GM19351 (cell line): ENCODE results near the gene HYAL3.
"Not testable (repeated sequence)": the region's sequence is repeated elsewhere in the genome, so short reads cannot be mapped to it uniquely, and the experiment has no call there.

Source experiments
- ATAC-seq: cut with Tn5 transposase; IDR thresholded peaks from one replicate; pipeline ENCODE4 v1.9.1; 2021; ENCODE audit warnings: mild to moderate bottlenecking, moderate library complexity; ENCODE audit not compliant: unreplicated experiment

HYAL3 gene

DNA sequence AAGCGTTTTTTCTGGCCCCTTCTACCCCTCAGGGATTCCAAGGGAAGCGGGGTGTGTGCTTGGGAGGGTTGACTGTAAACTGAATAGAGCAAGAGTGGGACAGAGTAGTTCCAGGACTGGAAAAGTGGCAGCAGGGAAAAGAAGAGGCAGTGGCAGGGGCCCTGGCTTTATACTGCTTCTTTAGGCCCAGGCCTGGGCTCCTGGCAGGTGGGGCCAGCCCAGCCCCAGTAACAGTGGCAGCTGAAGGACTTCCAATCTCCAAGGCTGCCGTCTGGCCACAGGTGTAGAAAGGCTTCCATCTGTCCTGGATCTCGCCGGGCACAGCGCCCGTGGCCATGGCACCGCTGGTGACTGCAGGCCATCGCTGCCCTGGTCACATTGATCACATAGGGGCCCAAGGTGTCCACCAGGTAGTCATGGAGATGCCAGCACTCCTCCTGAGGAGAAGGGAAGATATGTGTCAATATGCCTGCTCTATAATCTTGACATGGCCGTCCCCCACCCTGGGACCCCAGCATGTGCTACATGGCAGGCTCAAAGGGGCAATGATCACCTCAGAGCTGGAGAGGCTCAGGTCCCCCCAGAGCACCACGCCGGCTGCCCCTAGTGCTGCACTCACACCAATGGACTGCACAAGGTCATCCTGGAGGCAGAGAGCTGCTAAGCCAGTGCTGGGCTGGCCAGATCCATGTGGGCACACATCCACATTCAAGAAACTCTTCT, 6.0 kb downstream of the HYAL3 start:
- no peak for ATAC-seq

DNA sequence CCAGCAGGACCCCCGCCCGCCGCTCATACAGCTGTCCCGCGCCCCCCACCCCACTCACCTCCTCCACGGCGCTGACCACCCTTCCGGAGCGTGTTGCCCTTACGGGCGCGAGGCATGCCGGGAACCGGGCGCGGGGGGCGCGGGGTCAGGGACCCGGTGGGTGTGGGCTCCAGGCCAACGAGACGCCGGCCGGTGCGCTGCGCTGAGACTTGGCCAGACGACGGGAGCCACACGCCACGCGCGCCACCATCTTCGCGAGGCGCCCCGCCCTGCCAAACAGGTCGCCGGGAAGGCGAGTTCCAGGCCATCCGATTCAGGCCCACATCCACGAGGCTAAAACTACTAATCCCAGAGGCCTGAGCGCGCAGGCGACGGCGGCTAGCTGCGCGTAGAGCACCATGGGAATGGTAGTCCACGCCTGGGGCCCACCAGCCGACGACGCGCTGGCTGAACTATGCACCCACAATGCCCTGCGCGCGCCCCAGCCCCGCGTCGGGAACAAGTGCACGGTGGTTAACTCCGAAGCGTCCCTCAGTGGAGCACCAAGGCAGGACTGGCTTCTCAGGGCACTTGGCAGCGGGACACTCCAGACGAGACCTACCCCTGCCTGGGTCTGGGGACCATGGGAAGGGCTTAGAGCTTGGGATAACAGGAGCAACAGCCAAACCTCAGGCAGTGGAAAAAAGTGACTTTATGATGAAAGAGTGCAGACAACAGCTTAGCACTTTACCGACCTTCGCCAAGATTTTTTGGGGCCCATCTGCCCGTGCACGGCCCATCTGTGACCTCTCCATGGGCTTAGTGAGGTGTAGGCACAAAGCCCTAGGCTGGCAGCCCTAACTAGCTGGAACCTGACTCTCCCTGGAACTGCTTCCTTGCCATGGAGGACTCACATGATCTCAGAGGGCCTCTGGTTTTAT, 6.8 kb downstream of the HYAL3 start, which contains the start of gene IFRD2:
Gene IFRD2, minus strand, starts transcription at position 271 of the 920 bp plus-strand sequence. Its CDS starts 155 bp downstream, at position 116.
- ATAC-seq, result peak; percentile 96

DNA sequence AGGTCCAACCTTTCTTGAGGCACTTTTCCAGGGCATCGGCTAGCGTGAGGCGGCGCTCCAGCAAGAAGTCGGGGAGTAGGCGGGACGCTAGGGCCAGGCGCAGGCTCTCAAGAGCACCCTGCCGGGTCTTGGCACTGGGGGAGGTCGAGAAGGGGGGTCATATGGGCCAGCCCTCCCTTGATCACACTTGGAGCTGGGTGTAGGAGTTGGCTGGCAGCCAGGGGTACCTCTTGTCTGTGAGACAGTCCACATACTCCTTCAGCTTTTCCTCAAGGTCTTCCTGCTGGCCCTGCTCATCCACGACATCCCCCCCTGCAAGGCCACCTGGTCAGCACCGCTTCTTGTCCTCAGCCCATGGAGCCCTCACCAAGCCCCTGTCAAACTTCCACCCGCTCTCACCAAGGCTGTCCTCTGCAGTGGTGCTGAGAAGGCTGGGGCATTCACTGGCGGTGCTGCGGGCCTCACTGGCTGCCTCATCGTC, 9.0 kb downstream of the HYAL3 start:
- no peak for ATAC-seq

DNA sequence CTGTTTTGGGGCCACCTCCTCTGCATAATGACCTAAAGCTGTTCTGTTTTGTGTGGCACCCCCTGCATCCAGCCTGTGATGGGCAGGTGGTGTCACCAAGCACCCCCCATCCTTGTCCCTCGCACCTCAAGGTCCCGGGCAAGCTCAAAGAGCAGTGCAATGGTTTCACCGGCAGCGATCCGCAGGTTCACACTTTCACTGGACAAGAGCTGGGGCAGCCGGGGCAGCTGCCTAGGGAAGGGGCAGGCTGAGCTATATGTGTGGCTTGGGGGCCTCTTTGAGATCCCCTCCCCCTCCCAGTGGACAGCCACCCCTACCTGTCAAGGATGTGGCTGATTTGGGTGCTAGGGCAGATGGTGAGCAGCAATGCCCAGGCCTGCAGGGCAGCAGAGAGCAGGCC, 10.1 kb downstream of the HYAL3 start:
- ATAC-seq, result no peak

DNA sequence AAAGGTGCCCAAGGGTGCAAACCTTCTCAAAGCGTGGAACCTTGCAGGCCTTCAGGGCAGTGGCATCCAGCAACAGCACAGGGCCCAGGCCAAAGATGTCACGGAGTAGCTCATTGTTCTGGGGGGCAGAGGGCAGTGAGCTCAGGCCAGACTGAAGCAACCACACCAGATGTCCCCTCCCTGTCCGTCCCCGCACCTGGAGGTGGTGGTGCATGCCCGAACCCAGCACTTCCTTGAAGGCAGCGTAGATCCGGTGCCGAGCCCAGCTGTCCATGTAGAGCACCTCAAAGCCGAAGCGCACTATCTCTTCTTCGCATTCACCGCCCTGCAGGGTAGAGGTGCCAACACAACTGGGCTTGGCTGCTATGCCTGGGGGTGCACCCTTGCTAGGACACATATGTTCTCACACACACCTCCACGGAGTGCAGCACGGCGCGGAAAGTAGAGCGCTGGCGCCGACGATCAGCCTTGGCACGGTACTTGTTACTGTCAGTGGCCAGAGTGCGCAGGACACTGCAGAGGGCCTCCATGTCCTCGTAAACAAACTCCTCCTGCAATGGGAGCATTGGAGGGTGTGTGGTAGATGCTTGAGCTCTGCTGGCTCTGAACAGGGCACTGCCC, 10.7 kb downstream of the HYAL3 start:
- ATAC-seq, result no peak

DNA sequence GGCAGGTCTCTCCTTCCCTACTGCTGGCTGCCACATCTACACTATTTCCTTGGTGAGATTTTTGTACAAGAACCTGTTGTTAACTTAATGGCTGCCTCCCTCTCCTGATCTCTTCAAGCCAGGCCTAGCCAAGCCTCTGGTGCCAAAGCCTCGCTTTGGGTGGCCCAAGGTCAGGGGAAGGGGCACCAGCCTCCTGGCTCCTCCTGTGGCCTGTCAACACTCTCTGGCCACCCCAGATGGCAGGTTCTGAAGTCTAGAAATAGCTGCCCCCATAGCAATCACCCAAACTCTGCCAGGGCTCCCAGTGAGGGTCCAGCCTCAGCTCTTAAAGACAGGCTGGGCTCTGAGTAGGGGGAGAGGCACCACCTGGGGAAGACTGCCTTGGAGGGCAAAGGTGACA, 11.9 kb downstream of the HYAL3 start:
- ATAC-seq, result no peak

DNA sequence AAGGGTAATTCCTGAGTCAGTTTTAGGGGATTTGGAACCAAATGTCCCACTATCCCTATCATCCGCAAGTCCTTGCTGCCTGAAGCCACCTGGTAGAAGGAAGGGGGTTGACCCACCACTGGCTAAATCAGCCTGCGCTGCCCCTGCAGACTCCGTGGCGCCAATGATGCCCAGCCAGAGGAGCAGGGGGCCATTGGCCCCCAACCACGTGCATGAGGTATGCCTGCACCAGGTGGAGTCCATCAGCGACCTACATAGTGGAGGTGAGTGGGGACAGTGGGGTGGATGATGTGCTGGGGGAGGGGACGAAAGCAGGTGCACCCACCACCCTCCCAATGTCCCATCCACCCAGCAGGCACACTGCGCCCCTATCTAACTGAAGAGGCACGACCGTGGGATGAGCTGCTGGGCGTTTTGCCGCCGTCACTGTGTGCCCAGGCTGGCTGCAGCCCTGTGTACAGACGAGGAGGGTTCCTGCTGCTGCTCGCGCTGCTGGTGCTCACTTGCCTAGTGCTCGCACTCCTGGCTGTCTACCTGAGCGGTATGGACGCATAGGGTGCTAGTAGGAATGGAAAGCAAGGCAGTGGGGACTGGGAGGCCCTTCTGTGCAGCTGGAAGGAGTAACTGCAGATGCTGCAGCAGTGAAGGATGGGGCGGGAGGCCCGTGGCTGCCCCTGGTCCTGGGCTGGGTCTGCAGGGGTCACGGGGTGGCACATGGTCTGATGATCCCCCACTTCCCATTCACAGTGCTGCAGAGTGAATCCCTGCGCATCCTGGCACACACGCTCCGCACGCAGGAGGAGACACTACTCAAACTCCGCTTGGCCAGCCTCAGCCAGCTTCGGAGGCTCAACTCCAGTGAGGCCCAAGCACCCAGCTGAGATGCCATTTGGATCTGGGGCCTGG, 12.6 kb downstream of the HYAL3 start:
- no peak for ATAC-seq

DNA sequence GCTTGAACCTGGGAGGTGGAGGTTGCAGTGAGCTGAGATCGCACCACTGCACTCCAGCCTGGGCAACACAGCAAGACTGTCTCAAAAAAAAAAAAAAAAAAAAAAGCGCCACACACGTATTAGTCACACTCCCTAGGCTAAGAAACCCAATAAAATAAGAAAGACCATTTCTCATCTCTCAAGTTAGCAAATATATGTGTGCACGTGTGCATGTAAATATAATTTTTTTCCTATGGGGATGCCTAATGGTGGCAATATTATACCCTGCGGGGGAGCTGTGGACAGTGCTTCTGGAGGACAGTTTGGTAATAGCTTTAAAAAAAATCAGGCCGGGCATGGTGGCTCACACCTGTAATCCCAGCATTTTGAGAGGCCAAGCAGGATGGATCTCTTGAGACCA, 15.1 kb downstream of the HYAL3 start:
- ATAC-seq, result not testable (repeated sequence)

DNA sequence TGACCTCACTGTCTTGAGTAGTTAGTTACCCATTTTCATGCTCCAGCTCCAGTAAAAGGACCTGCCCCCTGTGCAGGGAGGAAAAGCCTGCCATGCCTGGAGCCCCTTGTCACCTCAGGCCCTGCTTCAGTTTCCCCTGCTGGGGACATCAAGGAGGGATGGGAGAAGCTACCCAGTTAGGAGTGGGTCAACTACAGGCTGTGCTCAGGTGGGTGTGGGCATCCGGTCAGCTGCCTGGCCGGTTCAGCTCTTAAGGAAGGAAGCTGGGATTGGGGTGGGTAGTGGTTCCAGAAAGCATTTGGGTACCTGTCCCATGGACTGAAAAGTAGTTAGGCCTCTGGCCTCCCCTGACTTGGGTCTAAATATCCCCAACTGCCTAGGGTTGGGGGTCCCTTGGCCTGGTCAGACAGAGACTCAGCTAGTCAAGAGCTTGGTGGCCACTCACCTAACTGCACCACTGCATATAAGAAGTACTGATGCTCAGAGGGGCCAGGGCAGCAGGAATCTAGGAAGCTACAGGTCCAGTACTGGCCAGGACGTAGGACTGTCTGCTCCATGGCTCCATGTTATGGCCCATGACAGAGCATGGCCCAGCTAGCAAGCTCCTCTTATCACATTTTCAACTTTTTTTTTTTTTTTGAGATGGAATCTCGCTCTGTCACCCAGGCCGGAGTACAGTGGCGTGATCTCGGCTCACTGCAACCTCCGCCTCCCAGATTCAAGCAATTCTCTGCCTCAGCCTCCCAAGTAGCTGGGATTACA, 19.8 kb downstream of the HYAL3 start:
- no peak for ATAC-seq

DNA sequence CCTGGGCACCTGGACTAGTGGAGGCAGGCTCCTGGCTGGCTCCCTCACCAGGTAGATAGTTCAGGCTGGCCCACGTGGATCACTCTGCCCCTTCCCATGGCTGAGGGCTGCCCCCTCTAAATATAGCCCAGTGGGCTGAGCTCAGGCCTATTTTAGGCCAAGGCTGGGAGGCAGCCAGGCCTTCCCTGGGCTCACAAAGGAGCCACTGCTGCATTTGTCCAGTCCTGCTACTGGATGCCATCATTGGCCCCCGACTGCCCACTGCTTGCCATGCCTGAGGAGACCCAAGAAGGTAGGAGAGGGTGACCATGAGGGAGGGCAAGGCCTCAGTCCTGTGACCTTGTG, 20.4 kb downstream of the HYAL3 start, which contains the start of gene LSMEM2:
Gene LSMEM2, plus strand, starts transcription at position 208 of the 345 bp plus-strand sequence. Its CDS starts 27 bp downstream, at position 235.
- no peak for ATAC-seq

DNA sequence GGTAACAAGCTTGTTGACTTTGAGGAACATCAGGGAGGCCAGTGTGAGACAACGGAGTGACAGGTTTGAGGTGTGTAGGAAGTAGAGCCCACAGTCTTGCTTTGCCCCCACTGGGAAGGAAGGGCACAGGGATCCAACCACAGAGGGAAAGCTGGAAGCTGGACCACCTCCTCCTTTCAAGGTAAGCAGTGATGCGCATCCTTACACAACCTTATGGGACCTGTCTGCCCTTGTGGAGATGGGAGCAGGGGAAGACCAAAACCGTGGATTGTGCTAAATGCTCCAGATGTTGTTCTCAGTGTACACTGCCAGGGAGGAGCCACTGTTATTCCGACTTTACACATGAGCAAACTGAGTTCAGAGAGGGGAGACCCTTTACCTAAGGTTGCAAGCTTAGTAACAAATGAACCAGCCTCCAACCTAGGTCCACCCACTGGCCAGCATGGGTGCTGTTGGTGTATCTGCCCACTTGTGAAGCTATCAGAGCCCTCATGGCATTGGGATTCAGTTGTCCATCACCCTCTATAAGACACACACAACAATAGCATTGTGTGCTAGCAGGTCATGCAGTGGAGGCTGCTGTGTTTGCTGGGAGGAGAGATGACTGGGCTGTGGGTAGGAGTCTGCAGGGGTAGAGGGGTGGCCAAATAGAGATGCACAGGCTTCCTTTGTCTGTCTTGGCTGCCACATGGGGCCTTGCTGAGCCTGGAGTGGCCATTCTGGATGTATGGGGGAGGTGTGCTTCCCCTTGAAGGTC, 20.9 kb downstream of the HYAL3 start:
- no peak for ATAC-seq

DNA sequence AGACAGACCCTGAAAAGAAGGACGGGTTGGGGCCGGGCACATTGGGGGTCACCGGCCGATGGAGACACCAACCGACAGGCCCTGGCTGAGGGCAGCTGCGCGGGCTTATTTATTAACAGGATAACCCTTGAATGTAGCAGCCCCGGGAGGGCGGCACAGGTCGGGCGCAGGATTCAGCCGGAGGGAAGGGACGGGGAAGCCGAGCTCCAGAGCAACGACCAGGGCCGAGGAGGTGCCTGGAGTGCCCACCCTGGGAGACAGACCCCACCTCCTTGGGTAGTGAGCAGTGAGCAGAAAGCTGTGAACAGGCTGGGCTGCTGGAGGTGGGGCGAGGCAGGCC, 22.5 kb downstream of the HYAL3 start:
- ATAC-seq, result no peak

DNA sequence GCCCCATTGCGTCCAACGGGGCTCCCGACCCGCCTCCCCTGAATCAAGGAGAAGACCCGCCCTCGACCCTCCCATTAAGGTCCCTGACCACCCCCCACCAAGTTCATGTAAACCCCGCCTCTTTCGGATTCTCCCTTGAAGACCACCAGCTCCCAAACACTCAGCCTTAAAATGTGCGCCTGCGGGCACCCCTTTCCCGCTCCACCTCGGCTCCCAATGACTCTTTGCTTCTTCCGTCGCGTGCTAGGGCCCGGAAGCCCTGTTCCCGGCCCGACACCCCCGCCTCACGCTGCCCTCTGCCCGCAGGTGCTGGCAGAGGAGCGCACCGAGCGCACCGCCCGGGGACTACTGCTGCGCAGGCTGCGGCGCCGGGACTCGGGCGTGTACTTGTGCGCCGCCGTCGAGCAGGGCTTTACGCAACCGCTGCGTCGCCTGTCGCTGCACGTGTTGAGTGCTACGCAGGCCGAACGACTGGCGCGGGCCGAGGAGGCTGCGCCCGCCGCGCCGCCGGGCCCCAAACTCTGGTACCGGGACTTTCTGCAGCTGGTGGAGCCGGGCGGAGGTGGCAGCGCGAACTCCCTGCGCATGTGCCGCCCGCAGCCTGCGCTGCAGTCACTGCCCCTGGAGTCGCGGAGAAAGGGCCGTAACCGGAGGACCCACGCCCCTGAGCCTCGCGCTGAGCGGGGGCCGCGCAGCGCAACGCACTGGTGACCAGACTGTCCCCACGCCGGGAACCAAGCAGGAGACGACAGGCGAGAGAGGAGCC, 23.0 kb downstream of the HYAL3 start:
- no peak for ATAC-seq

DNA sequence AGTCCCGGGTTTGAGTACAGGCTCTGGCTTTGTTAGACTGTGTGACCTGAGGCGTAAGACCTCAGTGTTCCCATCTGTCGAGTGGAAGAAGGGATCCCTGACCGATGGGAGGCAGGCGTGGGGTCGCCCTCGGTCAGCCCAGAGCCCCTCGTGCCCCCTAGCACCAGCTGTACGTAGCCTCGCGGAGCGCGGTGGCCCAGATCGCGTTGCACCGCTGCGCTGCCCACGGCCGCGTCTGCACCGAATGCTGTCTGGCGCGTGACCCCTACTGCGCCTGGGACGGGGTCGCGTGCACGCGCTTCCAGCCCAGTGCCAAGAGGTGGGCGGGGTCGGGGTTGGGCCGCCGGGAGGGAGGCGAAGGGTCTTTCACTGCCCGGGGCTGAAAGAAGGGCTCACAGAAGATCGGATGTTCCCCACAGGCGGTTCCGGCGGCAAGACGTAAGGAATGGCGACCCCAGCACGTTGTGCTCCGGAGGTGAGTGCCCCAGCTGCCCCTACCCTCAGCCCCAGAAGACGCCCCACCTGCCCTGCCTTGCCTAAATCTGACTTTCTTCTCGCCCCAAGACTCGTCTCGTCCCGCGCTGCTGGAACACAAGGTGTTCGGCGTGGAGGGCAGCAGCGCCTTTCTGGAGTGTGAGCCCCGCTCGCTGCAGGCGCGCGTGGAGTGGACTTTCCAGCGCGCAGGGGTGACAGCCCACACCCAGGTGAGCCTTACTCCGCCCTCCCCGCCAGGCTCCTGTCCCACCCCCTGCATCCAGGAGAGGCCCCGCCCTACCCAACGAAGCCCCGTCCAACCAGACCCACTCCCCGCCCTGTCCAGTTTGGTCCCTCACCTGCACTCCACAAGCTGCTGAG, 23.8 kb downstream of the HYAL3 start:
- ATAC-seq, result no peak

DNA sequence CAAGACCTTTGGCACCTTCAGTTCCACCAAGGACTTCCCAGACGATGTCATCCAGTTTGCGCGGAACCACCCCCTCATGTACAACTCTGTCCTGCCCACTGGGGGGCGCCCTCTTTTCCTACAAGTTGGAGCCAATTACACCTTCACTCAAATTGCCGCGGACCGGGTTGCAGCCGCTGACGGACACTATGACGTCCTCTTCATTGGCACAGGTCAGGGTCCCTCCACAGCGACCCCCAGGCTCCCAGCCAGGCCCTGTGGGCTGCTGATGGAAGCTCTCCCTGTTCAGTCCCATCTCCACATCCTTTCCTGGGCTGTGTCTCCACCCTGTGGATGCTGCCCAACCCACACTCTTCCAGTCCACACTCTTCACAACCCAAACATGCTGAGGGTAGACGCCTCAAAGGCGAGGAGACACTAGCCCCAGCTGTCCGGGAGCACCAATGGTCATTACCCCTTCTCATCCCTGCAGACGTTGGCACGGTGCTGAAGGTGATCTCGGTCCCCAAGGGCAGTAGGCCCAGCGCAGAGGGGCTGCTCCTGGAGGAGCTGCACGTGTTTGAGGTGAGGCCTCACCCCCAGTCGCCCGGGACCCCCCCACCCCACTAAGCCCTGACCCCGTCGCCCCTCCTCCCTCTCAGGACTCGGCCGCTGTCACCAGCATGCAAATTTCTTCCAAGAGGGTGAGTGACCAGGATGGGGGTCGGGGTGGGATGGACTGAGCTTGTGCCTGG, 24.7 kb downstream of the HYAL3 start:
- no peak for ATAC-seq

DNA sequence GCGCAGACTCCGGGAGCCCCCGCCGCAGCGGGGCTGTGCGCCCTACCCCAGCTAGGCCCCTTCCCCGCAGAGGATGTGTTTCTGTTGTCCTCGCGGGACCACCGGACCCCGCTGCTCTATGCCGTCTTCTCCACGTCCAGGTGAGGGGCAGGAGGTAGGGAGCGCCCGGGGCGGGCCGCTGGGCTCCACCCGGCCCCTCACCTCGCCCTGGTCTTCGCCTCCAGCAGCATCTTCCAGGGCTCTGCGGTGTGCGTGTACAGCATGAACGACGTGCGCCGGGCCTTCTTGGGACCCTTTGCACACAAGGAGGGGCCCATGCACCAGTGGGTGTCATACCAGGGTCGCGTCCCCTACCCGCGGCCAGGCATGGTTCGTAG, 25.5 kb downstream of the HYAL3 start:
- no peak for ATAC-seq
